Astrocyte of the cerebellum (primary cell): ENCODE data around the gene ZCCHC10.

ENCODE experiments used
- DNase-seq: peaks from one replicate; pipeline ENCODE4 v3.0.0-alpha.2; 2011; ENCODE audit warnings: low read depth
- H3K4me3 ChIP-seq: 2 replicates; pipeline ENCODE4 v1.5.1; 2011; ENCODE audit warnings: mild to moderate bottlenecking, low read depth, low read length, moderate library complexity
- CTCF ChIP-seq: IDR thresholded peaks from 2 replicates; pipeline ENCODE4 v1.5.1; 2012; ENCODE audit warnings: low read length, low read depth, moderate library complexity, mild to moderate bottlenecking; ENCODE audit errors: missing control alignments
- in situ Hi-C: cut with HindIII; loops from 2 replicates; pipeline ENCODE4 v1.10.0; 2017; ENCODE audit warnings: low sequenced_read_pairs

Gene ZCCHC10

DNA sequence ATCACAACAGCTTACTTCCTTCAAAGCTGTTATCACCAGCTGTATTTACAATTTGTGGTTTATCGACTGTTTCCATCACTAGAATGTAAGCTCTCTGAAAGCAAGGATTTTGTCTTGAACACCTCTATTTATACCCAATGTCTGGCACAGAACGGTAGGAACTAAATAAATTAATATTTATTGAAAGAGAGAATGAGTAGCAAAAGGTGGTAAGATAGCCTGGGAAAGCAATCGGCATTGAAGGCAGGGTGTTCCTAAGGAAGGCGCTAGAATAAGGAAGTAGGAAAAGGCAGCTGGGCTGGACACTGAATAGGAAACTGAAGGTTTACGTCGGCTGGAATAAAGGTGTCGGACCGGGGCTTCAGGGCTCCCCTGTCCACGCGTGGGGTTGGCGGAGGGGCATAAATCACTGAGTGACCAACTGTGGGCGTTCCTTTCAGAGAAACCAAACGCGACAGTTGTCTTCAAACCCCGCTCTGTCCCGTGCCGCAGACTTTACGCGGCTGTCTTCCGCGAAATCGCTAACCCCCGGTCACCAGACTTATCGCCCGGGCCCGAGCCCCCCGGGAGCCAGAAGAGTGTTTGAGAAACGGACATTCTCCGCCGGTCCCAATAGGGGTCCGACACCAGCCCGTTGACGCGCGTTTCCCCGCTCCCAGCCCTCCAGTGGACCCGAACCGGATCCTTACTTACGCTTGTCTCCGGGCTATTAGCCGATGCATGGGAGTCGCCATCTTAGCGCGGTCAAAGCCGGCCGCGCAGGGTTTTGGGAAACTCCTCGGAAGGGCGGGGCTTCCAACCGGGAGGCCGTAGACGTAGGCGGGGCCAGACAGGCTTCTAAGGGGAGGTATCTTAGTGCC lies at the start of gene ZCCHC10:
ZCCHC10 (minus strand) TSS at position 746 of the 860 bp plus-strand sequence; CDS start at position 734, 12 bp downstream.
- TF ChIP-seq CTCF, result no peak
- in situ Hi-C loops, result no loop called here
- H3K4me3 ChIP-seq, result peak within 1 kb of the TSS; percentile 62
- peak; percentile 87 for DNase-seq

DNA sequence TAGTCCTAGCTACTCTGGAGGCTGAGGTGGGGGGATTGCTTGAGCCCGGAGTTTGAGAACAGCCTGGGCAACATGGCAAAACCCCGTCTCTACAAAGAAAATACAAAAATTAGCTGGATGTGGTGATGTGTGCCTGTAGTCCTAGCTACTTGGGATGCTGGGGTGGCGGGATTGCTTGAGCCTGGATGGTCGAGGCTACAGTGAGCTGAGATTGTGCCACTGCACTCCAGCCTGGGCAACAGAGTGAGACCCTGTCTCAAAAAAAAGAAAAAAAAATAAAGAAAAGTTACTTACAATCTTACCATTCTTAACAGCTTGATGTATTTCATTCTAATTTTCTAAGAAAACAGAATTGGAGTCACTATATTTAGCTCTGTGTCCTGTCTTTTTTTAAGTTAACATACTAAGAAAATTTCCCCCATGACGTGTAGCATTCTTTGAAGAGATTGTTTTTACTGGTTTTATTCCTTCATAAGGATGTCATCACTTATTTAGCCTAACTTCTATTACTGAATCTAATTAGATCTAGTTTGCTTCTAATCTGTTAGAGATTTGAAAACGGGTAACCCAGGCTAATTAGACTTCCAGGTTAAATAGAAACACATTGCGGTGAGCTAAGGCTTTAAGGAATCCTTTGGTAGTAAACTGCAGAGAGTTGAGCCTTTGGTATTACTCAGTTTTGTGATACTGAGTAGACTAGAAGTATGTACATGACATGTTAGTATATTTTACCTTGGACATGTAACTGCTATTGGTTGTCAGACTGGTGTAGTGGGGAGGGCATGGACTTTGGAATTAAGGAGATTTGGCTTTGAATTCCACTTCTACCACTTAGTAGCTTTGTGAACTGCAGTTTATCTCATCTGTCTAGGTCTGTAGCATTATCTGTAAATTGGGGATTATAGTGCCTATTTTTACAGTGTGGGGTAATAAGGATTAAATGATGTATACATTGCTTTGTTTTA lies 49.5 kb upstream of the ZCCHC10 start:
- no peak overlapping the region for H3K4me3 ChIP-seq
- in situ Hi-C loops, result loop anchor here (25.0 kb wide), 1 partner anchor 911 kb away; no protein-coding TSS in a partner anchor
- no peak for DNase-seq

GRCh38 chr5:133072021-133072420 lies 45.7 kb upstream of the ZCCHC10 start:
- no peak for DNase-seq
- no peak overlapping the region for H3K4me3 ChIP-seq
- in situ Hi-C loops, result no loop called here
- no peak for TF ChIP-seq CTCF

More for the DNA sequence above, 49.5 kb upstream of the ZCCHC10 start:
- TF ChIP-seq CTCF, result no peak

- H3K4me3 ChIP-seq, result no peak overlapping the region
- no peak for TF ChIP-seq CTCF
- DNase-seq, result no peak
- in situ Hi-C loops, result no loop called here
Measured at GRCh38 chr5:133066045-133066444, 39.7 kb upstream of the ZCCHC10 start.

DNA sequence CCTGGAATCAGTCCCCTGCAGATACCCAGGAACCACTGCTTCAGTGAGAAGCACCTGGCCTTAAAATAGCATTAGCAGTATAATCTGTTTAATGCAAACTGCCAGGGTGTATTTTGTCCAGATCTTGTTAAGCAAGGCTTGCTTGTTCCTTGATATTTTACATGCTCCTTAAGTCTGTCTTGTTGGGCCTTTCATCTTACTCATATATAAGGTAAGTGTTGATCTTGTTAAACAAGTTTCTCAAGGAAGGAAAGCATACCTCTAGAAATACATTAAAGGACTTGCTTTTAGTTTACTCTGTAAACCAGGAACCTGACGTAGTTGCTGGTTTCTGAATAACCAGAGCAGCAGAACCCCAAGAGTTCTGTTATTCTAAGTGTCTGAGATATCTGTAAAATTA lies 39.1 kb upstream of the ZCCHC10 start:
- in situ Hi-C loops, result no loop called here
- no peak for DNase-seq

More for the DNA sequence above, 39.1 kb upstream of the ZCCHC10 start:
- no peak for TF ChIP-seq CTCF
- no peak overlapping the region for H3K4me3 ChIP-seq
